Activated CD8-positive, alpha-beta memory T cell treated with anti-CD3 and anti-CD28 coated beads, Interleukin-2, amount 50 U/mL, for 1 hour (primary cell): ENCODE data around the gene APPL1.
"Not testable (repeated sequence)": the region's sequence is repeated elsewhere in the genome, so short reads cannot be mapped to it uniquely, and the experiment has no call there.

Source experiments
- DNase-seq: peaks from one replicate; pipeline ENCODE4 v3.0.0-alpha.2; 2020; ENCODE audit errors: extremely low read depth

The APPL1 gene

DNA sequence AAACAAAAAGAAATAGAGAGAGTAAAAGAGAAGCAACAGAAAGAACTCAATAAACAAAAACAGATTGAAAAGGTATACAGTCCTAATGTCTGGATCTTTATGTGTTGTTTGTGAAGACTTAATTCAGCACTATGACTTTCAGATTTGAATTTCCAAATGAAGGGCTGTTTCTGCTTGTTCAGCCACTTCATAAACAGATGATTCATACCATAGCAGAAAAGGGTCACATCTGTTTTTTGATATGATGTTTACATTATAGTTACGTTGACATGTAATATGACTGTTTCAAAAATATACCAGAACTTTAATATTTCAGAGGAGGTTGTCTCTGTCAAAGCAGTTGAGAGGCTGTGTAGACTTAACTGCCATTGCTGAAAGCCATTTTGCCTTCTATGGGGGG is 40.9 kb downstream of the APPL1 start:
- no peak for DNase-seq

GRCh38 chr3:57274845-57275244 is 47.3 kb downstream of the APPL1 start:
- DNase-seq: no peak

DNA sequence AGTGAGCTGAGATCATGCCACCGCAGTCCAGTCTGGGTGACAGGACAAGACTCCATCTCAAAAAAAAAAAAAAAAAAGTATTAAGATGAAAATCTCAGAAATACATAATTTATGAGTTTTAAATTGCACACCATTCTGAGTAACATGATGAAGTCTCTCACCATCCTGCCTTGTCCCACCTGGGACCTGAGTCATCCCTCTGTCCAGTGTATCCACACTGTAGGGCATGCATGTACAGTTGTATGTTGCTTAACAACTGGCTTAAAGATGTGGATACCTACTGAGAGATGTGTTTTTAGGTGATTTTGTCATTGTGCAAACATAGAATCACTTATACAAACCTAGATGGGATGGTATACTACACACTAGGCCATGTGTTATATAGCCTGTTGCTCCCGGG is 47.9 kb downstream of the APPL1 start:
- DNase-seq: no peak

DNA sequence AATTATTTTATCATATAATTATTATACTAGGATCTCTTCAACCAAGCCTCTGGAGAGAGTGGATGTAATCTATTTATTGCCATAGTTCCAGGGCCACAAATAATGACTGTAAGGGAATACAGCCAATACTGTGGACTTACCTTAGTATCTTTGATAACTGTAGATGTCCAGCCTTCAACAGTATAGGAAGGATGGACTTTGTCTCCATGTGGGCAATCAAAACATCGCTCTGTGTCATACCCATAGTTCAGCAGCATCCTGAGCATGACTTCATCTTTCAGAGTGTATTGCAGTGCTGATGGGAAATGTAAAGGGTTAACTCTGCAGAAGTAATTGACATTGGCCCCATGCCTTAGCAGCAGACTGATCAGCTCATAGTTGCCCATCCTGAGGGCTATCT is 50.7 kb downstream of the APPL1 start:
- no peak for DNase-seq

- no peak for DNase-seq
These were observed 52.2 kb downstream of the APPL1 start for GRCh38 chr3:57279685-57280084.

DNA sequence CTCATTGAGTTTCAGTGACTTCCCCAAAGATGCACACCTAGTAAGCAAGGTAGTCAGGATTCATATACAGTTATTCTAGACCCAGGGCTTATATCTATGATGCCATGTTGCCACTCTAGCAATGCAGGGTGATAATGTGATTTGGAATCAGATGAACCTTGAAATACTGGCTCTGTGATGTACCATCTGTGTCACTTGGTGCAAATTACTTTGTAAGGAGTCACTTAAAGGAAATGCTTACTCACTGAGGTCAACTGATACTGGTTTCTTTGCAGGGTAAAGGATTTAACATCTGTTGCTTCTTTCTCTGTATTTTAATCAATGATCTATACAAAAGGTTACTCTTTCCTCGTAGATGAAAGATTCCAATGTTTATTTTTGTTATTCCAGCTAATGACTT is 54.2 kb downstream of the APPL1 start:
- DNase-seq: no peak

GRCh38 chr3:57283334-57283733 is 55.8 kb downstream of the APPL1 start:
- no peak for DNase-seq

DNA sequence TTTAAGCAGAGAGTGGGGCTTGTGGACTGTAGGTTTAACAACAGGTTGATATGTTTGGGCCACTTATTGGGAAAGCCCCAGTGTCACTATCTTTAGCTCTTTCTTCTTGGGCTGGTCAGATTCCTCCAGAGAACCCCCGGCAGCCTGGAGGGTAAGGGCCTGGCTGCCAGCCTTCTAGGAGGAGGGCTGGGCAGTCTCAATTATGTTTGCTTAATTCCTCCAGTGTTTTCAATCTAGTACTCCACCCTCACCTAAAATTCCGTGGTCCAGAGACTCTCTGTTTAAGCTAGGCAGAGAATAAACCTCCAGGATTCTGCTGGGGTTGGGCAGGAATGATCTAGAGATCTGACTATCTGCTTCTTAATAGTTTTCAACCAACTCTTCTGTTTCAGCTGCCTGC is 59.7 kb downstream of the APPL1 start:
- DNase-seq: no peak

DNA sequence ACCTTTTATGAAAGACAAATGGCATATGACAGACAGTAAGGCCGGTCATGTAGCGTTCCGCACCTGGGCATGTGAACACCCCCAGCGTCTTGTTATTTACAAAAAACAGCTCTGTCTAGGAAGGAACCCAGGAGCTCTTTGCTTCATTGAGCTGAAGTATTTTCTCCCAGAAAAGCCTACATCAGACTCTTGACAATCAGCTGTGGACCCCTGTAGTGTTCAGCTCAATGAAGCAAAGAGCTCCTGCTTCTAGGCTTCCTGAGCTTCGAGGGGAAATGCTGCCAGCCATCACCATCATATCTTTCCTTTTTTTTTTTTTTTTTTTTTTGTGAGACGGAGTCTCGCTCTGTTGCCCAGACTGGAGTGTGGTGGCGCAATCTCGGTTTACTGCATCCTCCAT is 60.9 kb downstream of the APPL1 start:
- no peak for DNase-seq

DNA sequence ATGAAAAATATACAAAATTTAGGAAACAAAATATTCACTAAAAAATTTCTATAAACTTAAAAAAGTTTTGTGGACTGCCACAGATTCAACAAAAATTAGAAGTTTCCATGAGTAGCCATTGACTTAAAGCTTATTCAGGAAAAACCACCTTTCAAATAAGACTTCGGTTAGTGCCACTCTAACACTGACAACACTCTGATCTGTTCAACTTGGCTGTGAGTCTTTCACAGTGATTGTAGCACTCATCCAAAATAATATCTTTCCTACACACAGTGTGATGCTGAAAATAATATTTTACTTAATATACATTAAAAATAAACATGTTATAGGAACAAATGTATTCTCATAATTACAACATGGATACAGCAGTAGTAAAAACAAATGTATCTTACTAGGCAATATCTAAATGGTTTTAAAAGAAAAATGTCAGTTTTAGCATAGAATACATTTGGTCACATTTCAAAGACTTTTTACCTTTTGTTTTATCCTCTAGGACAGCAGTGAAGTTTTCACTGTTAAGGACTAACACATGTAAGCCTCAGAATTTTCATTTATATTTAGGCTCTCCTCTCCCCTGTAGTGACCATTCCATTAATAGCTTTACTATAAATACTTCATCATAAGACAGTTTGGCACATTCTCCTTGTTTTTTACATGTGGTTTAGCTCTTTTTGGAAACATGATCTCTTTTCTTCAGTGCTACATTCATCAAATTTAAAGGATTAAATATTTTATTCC is 64.8 kb downstream of the APPL1 start, which contains the start of gene ASB14:
Gene ASB14, minus strand, starts transcription at position 527 of the 738 bp plus-strand sequence. CDS start 652 bp downstream, outside the sequence.
- no peak for DNase-seq

GRCh38 chr3:57292897-57293526 is 65.5 kb downstream of the APPL1 start:
- no peak for DNase-seq

DNA sequence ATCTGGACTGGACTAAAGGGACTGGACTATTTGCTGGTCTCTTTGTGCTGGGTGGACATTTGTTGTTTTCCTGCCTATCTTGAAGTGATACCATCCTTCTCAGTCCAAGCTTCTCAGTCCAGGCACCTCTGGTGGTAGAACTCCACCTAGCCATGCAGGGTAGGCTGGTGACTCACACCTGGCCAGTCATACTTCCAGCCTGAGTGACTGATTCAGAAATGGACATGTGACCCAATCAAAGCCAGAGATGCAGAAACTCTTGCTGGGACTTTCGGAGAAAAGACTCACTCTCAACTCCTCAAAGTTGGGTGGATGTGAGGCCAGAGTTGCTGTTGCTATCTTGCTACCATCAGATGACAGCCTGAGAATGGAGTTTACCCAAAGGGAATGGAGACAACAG is 70.5 kb downstream of the APPL1 start:
- DNase-seq: no peak

GRCh38 chr3:57303520-57303919 is 76.0 kb downstream of the APPL1 start:
- not testable (repeated sequence) for DNase-seq

GRCh38 chr3:57309769-57310360 is 82.3 kb downstream of the APPL1 start:
- DNase-seq: no peak

- DNase-seq: no peak
These were observed 86.7 kb downstream of the APPL1 start for GRCh38 chr3:57314204-57314603.
